ENCODE measurements around the gene LCLAT1. TPM values are rescaled to one million over a fixed set of nuclear protein-coding genes. Genes with fewer than 3 reads are reported as not detected.

The LCLAT1 gene
- total RNA-seq, 1 donor from 2014 or later, result 21.6 TPM

DNA sequence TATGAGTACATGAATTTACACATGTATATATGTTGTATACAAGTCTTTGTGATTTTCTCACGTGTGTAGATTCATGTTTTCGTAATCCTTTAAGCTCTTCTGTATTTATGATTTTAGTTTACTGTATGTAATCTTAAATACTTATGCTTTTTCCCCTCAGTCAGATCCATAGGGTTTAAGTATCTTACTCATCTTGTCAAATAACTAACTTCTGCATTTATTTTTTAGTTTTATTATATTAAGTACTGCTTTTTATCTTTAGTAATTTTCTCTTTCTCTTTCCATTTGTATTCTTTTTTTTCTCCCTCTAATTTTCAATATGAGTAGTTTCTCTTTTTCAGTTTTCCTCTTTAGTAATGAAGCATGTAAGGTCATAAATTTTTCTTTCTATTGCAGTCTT lies 179.4 kb downstream of the LCLAT1 start:
- Mint-ChIP-seq H3K4me1 (no peaks in the 10 kb centered on the region), H3K36me3 (peaks cover 11% of the 10 kb centered on the region), H3K27ac (no peak overlapping the region), H3K9me3 (peaks cover 5% of the 10 kb centered on the region), H3K4me3 (no peak overlapping the region), H3K27me3 (ENCODE audit: insufficient read depth, low read depth) (peaks cover 6% of the 10 kb centered on the region)
- TF ChIP-seq EZH2 (IDR thresholded peaks at IDR 0.05) (no peak), EZH2phosphoT487 (IDR thresholded peaks at IDR 0.05) (no peak)
- TF ChIP-seq, protein P1, sequence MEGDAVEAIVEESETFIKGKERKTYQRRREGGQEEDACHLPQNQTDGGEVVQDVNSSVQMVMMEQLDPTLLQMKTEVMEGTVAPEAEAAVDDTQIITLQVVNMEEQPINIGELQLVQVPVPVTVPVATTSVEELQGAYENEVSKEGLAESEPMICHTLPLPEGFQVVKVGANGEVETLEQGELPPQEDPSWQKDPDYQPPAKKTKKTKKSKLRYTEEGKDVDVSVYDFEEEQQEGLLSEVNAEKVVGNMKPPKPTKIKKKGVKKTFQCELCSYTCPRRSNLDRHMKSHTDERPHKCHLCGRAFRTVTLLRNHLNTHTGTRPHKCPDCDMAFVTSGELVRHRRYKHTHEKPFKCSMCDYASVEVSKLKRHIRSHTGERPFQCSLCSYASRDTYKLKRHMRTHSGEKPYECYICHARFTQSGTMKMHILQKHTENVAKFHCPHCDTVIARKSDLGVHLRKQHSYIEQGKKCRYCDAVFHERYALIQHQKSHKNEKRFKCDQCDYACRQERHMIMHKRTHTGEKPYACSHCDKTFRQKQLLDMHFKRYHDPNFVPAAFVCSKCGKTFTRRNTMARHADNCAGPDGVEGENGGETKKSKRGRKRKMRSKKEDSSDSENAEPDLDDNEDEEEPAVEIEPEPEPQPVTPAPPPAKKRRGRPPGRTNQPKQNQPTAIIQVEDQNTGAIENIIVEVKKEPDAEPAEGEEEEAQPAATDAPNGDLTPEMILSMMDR (IDR thresholded peaks at IDR 0.05), result no peak
- Histone ChIP-seq H3K4me3 (no peak overlapping the region), H3K36me3 (no peaks in the 10 kb centered on the region), H3K27ac (no peak overlapping the region), H3K4me2 (no peak overlapping the region), H3F3A (ENCODE audit: low read depth) (no peaks in the 10 kb centered on the region), H3K9ac (no peak overlapping the region), H4K20me1 (ENCODE audit: low read depth) (no peaks in the 10 kb centered on the region), H3K4me1 (no peaks in the 10 kb centered on the region), H2AFZ (replicated peaks) (no peak overlapping the region), H3K79me2 (ENCODE audit: low read depth) (no peaks in the 10 kb centered on the region), H3K27me3 (no peaks in the 10 kb centered on the region), H3K9me3 (ENCODE audit: low read depth) (no peaks in the 10 kb centered on the region)
- DNase-seq (ENCODE audit: low spot score), result no peak

DNA sequence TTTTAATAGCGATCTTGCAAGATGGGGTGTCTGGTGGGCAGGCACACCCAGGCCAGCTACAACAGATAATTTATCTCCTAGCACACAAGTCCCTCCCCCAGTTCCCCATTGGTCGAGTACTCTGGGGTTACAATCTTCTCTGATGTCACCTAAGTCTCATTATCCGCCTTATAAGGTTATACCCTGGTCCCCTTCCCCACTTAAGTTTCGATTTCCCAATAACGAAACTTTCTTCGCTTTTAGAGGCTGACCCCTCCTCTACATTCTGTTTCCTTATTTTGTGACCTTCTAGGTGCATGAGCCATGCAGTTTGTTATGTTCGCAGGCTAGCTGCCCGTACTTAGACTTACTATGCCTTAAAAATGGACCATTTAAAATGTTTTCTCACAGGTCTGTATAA lies 180.1 kb downstream of the LCLAT1 start:
- DNase-seq (ENCODE audit: low spot score), result no peak
- H2AFZ ChIP-seq (replicated peaks), result no peak overlapping the region
- H3K4me2 ChIP-seq, result no peak overlapping the region
- no peak overlapping the region for H3K27ac Mint-ChIP-seq
- peaks cover 6% of the 10 kb centered on the region for H3K36me3 Mint-ChIP-seq
- no peaks in the 10 kb centered on the region for H3K9me3 ChIP-seq (ENCODE audit: low read depth)
- H3K4me1 Mint-ChIP-seq, result no peaks in the 10 kb centered on the region
- H3K36me3 ChIP-seq, result no peaks in the 10 kb centered on the region
- no peaks in the 10 kb centered on the region for H3K79me2 ChIP-seq (ENCODE audit: low read depth)
- H3K27me3 ChIP-seq, result no peaks in the 10 kb centered on the region
- no peak overlapping the region for H3K4me3 Mint-ChIP-seq
- H3K27ac ChIP-seq, result no peak overlapping the region
- H3K9ac ChIP-seq, result no peak overlapping the region
- H3F3A ChIP-seq (ENCODE audit: low read depth), result no peaks in the 10 kb centered on the region
- peaks cover 5% of the 10 kb centered on the region for H3K27me3 Mint-ChIP-seq (ENCODE audit: insufficient read depth, low read depth)
- H3K4me3 ChIP-seq, result no peak overlapping the region
- peaks cover 5% of the 10 kb centered on the region for H3K9me3 Mint-ChIP-seq
- H3K4me1 ChIP-seq, result no peaks in the 10 kb centered on the region
- H4K20me1 ChIP-seq (ENCODE audit: low read depth), result no peaks in the 10 kb centered on the region
- TF ChIP-seq EZH2 (IDR thresholded peaks at IDR 0.05), result no peak
- no peak for TF ChIP-seq EZH2phosphoT487 (IDR thresholded peaks at IDR 0.05)
- TF ChIP-seq, protein P1 (IDR thresholded peaks at IDR 0.05), result no peak

DNA sequence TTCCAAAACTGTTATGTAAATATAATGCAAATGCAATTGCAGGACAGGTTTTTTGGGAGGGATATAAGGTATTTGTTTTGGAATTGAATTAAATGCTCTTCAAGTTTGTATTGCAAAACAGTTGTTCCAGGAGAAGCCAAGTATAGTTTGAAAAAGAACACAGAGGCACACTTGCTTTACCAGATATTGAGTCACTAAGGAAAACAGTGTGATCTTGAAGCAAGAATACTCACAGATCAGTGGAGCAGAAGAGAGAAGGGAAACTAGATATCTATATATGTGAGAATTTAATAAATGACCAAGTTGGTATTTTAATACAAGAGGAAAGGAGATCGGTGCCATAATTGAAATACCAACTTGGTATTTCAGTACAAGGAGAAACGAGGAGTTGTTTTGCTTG lies 181.3 kb downstream of the LCLAT1 start:
- H3K4me1 Mint-ChIP-seq, result no peaks in the 10 kb centered on the region
- H2AFZ ChIP-seq (replicated peaks), result no peak overlapping the region
- H3F3A ChIP-seq (ENCODE audit: low read depth), result no peaks in the 10 kb centered on the region
- no peaks in the 10 kb centered on the region for H4K20me1 ChIP-seq (ENCODE audit: low read depth)
- H3K27ac Mint-ChIP-seq, result no peak overlapping the region
- H3K4me3 ChIP-seq, result no peak overlapping the region
- TF ChIP-seq, protein P1 (IDR thresholded peaks at IDR 0.05), result no peak
- no peak for TF ChIP-seq EZH2 (IDR thresholded peaks at IDR 0.05)
- TF ChIP-seq EZH2phosphoT487 (IDR thresholded peaks at IDR 0.05), result no peak
- H3K9me3 Mint-ChIP-seq, result peaks cover under 1% of the 10 kb centered on the region
- no peaks in the 10 kb centered on the region for H3K79me2 ChIP-seq (ENCODE audit: low read depth)
- peaks cover under 1% of the 10 kb centered on the region for H3K36me3 Mint-ChIP-seq
- no peak for DNase-seq (ENCODE audit: low spot score)
- H3K9me3 ChIP-seq (ENCODE audit: low read depth), result no peaks in the 10 kb centered on the region
- no peaks in the 10 kb centered on the region for H3K36me3 ChIP-seq
- no peak overlapping the region for H3K4me3 Mint-ChIP-seq
- no peak overlapping the region for H3K9ac ChIP-seq
- no peak overlapping the region for H3K27ac ChIP-seq
- no peak overlapping the region for H3K4me2 ChIP-seq
- H3K4me1 ChIP-seq, result peaks cover 3% of the 10 kb centered on the region
- H3K27me3 Mint-ChIP-seq (ENCODE audit: insufficient read depth, low read depth), result peaks cover under 1% of the 10 kb centered on the region
- no peaks in the 10 kb centered on the region for H3K27me3 ChIP-seq
